SK-N-MC (cell line): ENCODE data around the gene SH3RF3.

Source experiments
- DNase-seq: peaks from one replicate; pipeline ENCODE4 v3.0.0-alpha.2; 2011; ENCODE audit warnings: low read depth, low spot score
- H3K27ac ChIP-seq: fragments of 200-600 bp; sonication (generic); 2 replicates; pipeline ENCODE4 v1.5.1; 2016; ENCODE audit warnings: mixed run types
- H3K36me3 ChIP-seq: fragments of 200-600 bp; sonication (generic); 2 replicates; pipeline ENCODE4 v1.6.1; 2017; ENCODE audit warnings: antibody characterized with exemption, low read length, mixed read lengths; ENCODE audit not compliant: insufficient read depth
- H3K4me3 ChIP-seq: fragments of 200-600 bp; sonication (generic); 2 replicates; pipeline ENCODE4 v1.5.1; 2016
- H3K9ac ChIP-seq: fragments of 200-600 bp; sonication (generic); 2 replicates; pipeline ENCODE4 v1.8.0; 2017; ENCODE audit warnings: mixed run types, mixed read lengths; ENCODE audit not compliant: insufficient read length
- H3K9me3 ChIP-seq: fragments of 200-600 bp; sonication (generic); 2 replicates; pipeline ENCODE4 v1.6.1; 2017; ENCODE audit warnings: low read depth, mild to moderate bottlenecking, antibody characterized with exemption, low read length, moderate library complexity, mixed read lengths
- EZH2 ChIP-seq: fragments of 200-600 bp; sonication (generic); IDR thresholded peaks from one replicate; pipeline ENCODE4 v1.6.1; 2017; ENCODE audit warnings: antibody characterized with exemption
- FOXP2 ChIP-seq: optimal IDR thresholded peaks from 2 replicates; pipeline ENCODE3; 2011; ENCODE audit warnings: mild to moderate bottlenecking, moderate library complexity; ENCODE audit not compliant: insufficient read depth; ENCODE audit errors: extremely low read length, control extremely low read depth
- POLR2AphosphoS5 ChIP-seq: IDR thresholded peaks from 2 replicates; pipeline ENCODE4 v1.6.1; 2012; ENCODE audit warnings: mild to moderate bottlenecking, low read depth, low read length, borderline replicate concordance

The SH3RF3 gene

GRCh38 chr2:109225170-109225782, 96.3 kb downstream of the SH3RF3 start:
- H3K36me3 ChIP-seq: no peaks in the 10 kb centered on the region
- TF ChIP-seq EZH2 (no peak), POLR2AphosphoS5 (no peak), FOXP2 (no peak)
- no peak overlapping the region for H3K4me3 ChIP-seq
- H3K27ac ChIP-seq: no peak overlapping the region
- H3K9me3 ChIP-seq: no peaks in the 10 kb centered on the region
- DNase-seq: no peak
- H3K9ac ChIP-seq: no peak overlapping the region

- Histone ChIP-seq H3K27ac (no peak overlapping the region), H3K9ac (no peak overlapping the region), H3K9me3 (no peaks in the 10 kb centered on the region), H3K4me3 (no peak overlapping the region), H3K36me3 (no peaks in the 10 kb centered on the region)
- TF ChIP-seq POLR2AphosphoS5 (no peak), FOXP2 (no peak), EZH2 (no peak)
- DNase-seq: no peak
Observed at GRCh38 chr2:109226128-109226527, 97.1 kb downstream of the SH3RF3 start.

- no peak overlapping the region for H3K27ac ChIP-seq
- no peak overlapping the region for H3K4me3 ChIP-seq
- no peak overlapping the region for H3K9ac ChIP-seq
- DNase-seq: no peak
- H3K36me3 ChIP-seq: no peaks in the 10 kb centered on the region
- H3K9me3 ChIP-seq: no peaks in the 10 kb centered on the region
- no peak for TF ChIP-seq FOXP2
- no peak for TF ChIP-seq POLR2AphosphoS5
- no peak for TF ChIP-seq EZH2
Observed at GRCh38 chr2:109226622-109227021, 97.6 kb downstream of the SH3RF3 start.

- DNase-seq: no peak
- Histone ChIP-seq H3K36me3 (no peaks in the 10 kb centered on the region), H3K9me3 (no peaks in the 10 kb centered on the region), H3K27ac (no peak overlapping the region), H3K9ac (no peak overlapping the region), H3K4me3 (no peak overlapping the region)
- no peak for TF ChIP-seq EZH2
- no peak for TF ChIP-seq POLR2AphosphoS5
- TF ChIP-seq FOXP2: no peak
Observed at GRCh38 chr2:109229094-109229675, 100.2 kb downstream of the SH3RF3 start.

- TF ChIP-seq EZH2: no peak
- Histone ChIP-seq H3K4me3 (no peak overlapping the region), H3K9ac (no peak overlapping the region), H3K36me3 (no peaks in the 10 kb centered on the region), H3K27ac (no peak overlapping the region), H3K9me3 (no peaks in the 10 kb centered on the region)
- no peak for DNase-seq
Observed at GRCh38 chr2:109230941-109231420, 102.0 kb downstream of the SH3RF3 start.

- no peak overlapping the region for H3K27ac ChIP-seq
- DNase-seq: no peak
- H3K4me3 ChIP-seq: no peak overlapping the region
- TF ChIP-seq FOXP2 (no peak), EZH2 (no peak), POLR2AphosphoS5 (no peak)
- H3K9me3 ChIP-seq: no peaks in the 10 kb centered on the region
- no peak overlapping the region for H3K9ac ChIP-seq
- no peaks in the 10 kb centered on the region for H3K36me3 ChIP-seq
Observed at GRCh38 chr2:109231428-109231827, 102.4 kb downstream of the SH3RF3 start.

- Histone ChIP-seq H3K36me3 (no peaks in the 10 kb centered on the region), H3K4me3 (no peak overlapping the region), H3K9me3 (no peaks in the 10 kb centered on the region), H3K27ac (no peak overlapping the region), H3K9ac (no peak overlapping the region)
- no peak for DNase-seq
- TF ChIP-seq EZH2: no peak
- TF ChIP-seq POLR2AphosphoS5: no peak
- TF ChIP-seq FOXP2: no peak
Observed at GRCh38 chr2:109231996-109232705, 103.1 kb downstream of the SH3RF3 start.

- no peak for DNase-seq
- TF ChIP-seq POLR2AphosphoS5: no peak
- TF ChIP-seq EZH2: no peak
- TF ChIP-seq FOXP2: no peak
- Histone ChIP-seq H3K9ac (no peak overlapping the region), H3K36me3 (no peaks in the 10 kb centered on the region), H3K4me3 (no peak overlapping the region), H3K9me3 (no peaks in the 10 kb centered on the region), H3K27ac (no peak overlapping the region)
Observed at GRCh38 chr2:109232909-109233308, 103.9 kb downstream of the SH3RF3 start.
